HL-60 (cell line): ENCODE measurements around the gene PIGX.

Source experiments
- CTCF ChIP-seq: IDR thresholded peaks from one replicate; pipeline ENCODE4 v1.5.1; 2011; ENCODE audit warnings: low read length, control low read depth, inconsistent platforms; ENCODE audit not compliant: insufficient read depth
- POLR2AphosphoS5 ChIP-seq: IDR thresholded peaks from 2 replicates; pipeline ENCODE4 v1.6.1; 2012; ENCODE audit warnings: low read depth

GRCh38 chr3:196737655-196738054 lies 25.5 kb downstream of the PIGX start:
- TF ChIP-seq CTCF (no peak), POLR2AphosphoS5 (no peak)
